Ureter (tissue), 1 donor: ENCODE results near the gene RCAN2. TPM values are rescaled to one million over a fixed set of nuclear protein-coding genes. Genes with fewer than 3 reads are reported as not detected.

ENCODE experiments used
- DNase-seq: peaks from one replicate; pipeline ENCODE4 v3.0.0-alpha.2; 2020; ENCODE audit warnings: low spot score
- total RNA-seq: library from RNA; stranded (reverse); gene quantifications from one replicate; pipeline ENCODE4 v1.2.4, GENCODE V29; 2023
- donor health status: DM: yes; HTN: yes; CAD: no.

RCAN2 gene
- total RNA-seq, 1 donor from 2014 or later = 19.8 TPM

DNA sequence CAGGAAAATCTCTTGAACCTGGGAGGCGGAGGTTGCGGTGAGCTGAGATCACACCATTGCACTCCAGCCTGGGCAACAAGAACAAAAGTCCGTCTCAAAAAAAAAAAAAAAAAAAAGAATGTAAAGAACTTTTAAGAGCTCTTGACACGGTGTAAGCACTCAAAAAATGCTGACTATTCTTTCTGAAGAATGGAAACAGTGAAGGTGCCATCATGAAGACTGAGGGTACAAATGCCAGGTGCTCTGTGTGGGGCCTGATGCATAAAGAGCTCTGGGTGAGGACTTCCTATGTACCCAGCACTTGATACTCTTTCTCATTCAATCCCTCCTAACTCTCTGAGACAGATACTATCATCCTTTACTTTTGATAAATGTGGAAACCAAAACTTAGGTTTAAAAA lies 275.5 kb downstream of the RCAN2 start:
- DNase-seq = no peak

DNA sequence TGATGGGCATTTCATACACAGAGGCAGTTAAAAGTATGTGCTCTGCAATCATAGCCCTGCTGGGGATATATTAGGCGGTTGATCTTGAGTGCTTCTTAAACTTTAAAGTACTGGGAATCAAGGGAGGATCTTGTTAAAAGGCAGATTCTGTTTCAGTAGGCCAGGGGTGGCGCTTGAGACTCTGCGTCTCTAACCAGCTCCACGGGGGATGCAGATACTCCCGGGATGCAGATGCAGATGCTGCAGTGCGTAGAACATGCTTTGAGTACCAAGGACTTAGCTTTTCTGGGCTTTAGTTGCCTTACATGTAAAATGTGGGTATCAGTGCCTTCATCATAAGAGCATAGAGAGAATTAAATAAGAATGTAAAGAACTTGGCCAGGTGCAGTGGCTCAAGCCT lies 276.0 kb downstream of the RCAN2 start:
- no peak for DNase-seq

DNA sequence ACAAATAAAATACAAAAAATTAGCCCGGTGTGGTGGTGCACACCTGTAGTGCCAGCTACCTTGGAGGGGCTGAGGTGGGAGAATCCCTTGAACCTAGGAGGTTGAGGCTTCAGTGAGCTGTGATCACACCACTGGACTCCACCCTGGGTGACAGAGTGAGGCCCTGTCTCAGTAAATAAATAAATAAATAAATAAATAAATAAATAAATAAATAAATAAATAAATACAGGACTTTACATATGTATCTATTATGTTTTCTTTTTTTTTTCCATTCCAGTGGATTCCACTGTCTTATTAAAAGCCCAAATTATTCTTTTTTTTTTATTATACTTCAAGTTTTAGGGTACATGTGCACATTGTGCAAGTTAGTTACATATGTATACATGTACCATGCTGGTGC lies 279.3 kb downstream of the RCAN2 start:
- no peak for DNase-seq

DNA sequence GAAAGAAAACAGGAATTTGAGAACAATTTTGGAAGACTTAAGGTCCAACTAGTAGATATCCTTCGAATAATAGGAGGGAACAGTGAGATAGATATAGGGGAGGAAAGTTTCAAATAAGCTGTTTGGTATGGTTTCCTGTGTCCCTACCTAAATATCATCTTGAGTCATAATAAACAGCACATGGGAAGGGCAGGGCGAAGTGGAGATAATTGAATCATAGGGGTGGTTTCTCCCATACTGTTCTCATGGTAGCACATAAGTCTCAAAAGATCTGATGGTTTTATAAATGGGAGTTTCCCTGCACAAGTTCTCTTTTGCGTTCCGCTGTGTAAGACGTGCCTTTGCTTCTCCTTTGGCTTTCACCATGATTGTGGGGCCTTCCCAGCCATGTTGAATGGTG lies 281.0 kb downstream of the RCAN2 start:
- DNase-seq = no peak

DNA sequence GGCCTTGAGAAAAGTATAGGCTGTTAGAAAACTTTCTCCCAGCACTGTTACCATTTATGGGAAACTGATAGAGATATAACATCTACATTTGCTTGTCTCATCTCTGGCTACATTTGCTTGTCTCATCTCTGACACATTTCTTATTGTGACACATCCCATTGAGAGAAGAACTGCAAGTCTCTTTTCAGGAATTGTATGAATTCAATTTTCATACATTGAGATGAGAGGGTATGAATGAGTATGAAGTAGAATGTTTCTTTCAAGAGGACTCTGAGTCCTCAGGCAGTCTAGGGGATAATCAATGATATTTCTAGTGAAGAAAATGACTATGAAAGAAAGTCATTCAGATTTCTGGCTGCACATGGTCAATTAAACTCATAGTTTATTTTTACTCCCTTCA lies 282.9 kb downstream of the RCAN2 start:
- DNase-seq = no peak

DNA sequence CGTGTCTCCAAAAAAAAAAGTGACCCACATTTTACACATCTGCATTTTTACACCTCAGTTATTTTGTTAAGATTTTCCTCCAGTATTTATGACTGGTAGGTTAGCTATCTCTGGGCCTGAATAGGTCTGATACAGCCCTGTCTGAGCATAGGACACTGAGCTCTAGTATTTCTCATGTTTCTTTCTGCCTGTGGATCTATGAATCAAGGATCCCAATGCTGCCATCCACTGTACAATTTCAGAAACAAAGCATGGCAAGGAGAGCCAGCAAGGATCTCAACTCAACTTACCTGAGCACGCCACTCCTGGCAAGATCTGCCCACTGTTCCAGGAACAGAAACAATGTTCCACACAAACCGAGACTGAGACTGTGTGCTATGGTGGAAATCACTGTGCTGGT lies 284.1 kb downstream of the RCAN2 start:
- no peak for DNase-seq

DNA sequence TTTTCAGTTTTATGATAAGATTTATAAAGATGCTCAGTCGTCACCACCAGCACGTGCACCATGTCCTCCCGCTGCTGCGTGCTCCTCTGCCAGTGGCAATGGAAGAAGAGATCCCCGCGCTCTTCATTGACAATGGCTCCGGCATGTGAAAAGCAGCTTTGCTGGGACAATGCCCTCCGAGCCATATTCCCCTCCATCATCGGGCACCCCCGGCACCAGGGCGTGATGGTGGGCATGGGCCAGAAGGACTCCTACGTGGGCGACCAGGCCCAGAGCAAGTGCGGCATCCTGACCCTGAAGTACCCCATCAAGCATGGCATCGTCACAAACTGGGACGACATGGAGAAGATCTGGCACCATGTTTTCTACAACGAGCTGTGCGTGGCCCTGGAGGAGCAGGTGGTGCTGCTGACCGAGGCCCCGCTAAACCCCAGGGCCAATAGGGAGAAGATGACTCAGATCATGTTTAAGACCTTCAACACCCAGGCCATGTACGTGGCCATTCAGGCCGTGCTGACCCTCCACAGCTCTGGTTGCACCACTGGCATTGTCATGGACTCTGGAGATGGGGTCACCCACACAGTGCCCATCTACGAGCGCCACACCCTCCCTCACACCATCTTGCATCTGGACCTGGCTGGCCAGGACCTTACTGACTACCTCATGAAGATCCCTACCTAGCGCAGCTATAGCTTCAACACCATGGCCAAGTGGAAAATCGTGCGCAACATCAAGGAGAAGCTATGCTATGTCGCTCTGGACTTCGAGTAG lies 286.2 kb downstream of the RCAN2 start:
- DNase-seq = no peak

DNA sequence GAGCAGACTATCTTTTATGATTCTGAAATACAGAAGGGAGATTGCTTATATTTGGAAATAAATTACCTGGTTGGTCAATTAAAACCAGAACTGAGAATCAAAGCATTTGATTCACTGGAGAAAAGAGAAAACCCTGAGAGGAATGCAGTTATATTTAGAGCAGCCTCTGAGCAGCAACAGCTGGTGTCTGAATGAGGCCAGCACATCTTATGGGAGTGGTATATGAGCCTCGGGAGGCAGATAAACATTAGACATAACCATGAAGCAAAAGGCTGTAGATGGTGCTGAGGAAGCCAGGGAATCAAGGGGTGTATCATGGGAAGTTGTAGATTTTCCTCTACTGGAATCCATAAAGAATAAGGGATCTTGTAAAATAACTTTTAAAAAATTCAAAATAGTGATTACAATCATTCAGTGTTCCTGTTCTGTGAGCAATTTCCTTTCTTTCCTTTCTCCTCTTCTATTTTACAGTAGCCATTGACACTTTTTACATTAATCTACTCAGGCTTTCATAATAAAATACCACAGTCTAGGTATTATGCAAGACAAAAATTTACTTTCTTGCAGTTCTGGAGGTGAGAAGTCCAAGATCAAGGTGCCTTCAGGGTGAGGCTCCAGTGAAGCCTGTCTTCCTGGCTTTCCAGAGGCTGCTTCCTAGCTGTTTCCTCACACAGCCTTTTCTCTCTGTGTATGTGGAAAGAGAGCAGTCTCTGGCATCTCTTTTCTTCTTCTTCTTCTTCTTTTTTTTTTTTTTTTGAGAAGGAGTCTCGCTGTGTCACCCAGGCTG lies 287.7 kb downstream of the RCAN2 start:
- DNase-seq = no peak

DNA sequence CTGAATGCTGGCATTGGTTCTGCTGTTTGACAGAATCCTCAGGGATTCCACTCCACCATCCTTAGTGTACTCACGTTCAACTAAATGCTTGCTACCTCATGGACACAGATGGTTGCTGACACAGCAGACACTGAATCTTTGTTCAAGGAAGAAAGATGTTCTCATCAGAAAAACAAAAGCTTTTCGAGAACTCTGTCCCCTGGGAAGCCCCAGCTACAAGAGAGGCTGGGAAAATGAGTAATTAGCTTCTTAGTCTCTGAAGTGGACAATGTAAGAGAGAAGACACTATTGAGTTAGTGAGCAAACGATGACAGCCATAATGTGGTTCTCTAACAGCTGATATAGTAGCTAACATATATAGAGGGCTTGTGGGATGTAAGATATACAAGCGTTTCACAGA lies 289.5 kb downstream of the RCAN2 start:
- no peak for DNase-seq

DNA sequence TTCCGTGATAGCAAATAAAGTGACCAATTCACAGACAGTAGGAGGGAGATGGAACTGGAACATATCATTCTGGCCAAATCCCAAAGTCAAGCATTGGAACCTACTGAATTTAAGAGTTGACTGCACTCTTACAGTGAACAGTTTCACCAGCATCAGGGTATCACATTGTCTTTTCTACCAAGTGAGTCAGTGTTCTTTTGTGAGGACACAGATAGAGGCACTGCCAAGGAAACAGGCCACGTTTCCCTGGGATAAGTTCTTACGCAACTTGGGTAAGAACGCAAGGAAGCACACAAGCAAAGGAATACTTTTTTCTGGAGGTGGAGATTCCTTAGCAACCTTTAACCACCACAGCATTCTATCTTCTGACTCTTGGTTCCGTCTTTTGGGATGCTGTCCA lies 291.9 kb downstream of the RCAN2 start:
- DNase-seq = no peak

DNA sequence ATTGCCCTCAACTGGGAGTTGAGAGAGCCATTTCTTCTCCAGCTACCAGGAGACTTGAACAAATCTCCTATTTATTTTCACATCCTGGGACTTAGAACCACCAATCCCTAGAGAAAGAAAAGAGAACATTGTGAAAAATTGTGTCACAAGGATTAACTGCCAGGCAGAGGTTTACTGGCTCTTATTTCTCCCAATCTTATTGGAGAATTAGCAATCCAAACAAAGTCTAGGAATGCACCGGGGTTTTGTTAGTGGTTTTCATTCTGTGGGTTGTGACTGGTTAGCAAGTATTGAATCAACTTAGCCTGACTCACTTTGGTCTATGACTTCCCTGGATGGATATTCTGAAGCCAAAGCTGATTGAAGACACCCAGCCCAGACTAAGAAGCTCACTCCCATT lies 299.3 kb downstream of the RCAN2 start:
- DNase-seq = no peak

DNA sequence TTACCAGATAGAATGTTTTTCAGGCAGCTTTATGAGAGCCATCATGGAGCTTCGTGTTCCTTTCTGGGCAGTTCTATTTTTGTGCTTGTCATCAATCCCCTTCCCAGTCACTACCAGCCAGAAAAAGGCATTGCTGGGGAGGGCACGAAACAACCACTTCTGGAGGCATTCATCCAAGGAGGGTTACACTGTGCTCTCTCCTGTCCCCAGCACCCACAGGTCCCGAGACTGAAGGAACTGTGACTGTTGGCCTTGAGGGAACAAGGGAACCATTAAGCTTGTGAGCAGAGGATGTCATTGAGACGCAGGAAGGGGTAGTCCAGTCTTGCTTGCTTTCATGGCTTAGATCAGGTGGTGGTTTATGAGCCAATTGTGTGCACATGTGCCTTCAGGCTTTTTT lies 300.4 kb downstream of the RCAN2 start:
- DNase-seq = no peak

DNA sequence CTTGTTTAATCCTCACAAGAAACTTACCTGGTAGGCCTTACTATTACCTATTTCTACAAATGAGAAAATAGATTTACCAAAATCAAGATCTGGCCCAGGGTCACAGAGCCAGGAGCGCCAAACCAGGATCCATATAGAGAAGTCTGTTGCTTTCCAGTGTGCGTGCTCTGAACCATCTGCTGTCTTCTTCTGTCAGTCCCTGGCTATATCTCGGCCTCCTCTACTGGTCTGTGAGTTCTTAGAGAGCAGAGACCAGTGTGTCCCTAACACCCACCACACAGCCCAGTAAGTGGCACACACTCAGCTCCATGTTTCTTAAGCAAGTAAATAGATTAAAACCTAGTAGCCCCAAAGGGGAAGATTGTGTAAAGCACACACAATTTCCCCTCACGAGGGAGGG lies 301.5 kb downstream of the RCAN2 start:
- no peak for DNase-seq

DNA sequence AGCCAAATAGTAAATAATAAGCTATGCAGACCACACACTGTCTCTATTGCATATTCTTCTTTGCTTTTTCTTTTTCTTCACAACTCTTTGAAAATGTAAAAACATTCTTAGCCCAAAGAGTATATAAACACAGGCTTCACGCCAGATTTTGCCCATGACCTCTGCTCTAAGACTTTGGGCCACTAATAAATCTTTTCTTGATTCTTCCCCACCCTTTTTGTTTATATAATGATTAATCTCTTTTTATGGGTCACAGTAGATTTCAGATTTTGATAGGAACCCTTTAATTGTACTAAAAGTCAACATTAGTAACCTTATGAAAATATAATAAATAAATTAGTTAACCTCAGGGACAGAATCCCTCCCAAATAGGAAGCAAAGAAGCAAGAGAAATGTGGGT lies 304.7 kb downstream of the RCAN2 start:
- DNase-seq = no peak

DNA sequence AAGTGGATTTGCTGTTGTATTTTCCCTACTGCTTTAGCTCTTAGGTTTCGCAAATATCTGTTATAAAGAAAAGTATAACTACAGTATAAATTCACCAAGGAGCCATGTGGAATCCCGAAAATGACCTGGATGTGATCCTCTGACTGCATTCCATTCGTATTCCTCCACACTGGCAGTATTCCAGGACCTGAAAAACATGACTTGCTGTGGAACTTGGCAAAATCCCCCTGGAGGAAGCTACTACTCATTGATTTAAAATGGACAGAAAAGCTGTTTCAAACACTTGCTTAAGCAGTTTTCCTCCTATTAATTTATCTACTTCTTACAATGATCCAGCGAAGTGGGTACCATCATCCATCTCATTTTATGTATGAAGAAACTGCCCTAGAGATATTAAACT lies 307.1 kb downstream of the RCAN2 start:
- no peak for DNase-seq

DNA sequence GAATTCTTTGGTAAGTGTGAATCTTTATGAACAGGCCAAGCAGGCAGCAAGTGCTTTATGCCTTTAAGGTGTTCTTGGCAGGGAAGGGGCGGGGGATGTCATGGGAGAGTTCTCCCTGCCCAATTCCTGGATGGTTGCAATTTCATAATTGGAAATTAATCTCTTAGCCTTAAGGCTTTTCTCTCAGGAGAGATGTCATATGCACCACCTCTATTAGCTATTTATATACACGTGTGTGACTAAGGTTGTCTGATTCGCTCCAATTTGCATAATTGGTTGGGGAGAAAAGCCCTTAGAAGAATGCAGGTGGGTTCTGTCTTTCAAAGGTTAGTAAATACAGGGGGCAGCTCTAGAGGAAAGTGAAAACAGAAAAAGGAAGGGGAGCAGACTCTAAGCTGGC lies 315.3 kb downstream of the RCAN2 start:
- no peak for DNase-seq

DNA sequence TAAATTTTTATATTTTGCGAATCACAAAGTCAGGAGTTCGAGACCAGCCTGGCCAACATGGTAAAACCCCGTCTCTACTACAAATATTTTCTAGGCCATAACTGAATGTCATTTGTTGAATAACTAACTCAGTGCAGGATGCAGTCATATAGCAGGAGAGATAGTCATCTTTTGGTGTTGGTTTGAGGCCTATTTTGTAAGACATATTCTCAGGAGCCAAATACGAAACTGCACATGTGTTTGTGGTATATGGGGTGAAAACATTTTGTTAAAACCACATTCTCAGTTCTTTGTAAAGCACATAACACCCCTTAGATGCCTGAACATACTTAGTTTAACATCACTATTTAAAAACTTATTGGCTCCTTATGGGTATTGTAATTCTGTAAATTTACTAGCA lies 315.8 kb downstream of the RCAN2 start:
- no peak for DNase-seq

DNA sequence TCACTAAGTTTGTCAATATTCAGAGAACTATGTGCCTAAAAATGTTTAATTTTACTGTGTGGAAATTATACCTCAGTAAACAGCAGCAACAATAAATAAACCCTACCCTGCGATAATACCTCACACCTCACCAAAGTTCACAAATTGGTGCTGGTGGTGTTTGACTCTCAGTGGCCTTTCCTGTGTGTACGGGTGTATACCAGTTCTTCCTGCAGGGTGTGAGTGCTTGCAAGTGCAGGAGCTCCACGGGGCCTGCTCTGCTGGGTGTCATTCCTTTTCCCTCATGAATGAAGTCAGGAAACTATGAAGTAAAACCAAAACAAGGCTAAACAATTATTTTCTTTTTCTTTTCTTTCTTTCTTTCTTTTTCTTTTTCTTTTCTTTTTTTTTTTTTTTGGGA lies 316.3 kb downstream of the RCAN2 start:
- no peak for DNase-seq

DNA sequence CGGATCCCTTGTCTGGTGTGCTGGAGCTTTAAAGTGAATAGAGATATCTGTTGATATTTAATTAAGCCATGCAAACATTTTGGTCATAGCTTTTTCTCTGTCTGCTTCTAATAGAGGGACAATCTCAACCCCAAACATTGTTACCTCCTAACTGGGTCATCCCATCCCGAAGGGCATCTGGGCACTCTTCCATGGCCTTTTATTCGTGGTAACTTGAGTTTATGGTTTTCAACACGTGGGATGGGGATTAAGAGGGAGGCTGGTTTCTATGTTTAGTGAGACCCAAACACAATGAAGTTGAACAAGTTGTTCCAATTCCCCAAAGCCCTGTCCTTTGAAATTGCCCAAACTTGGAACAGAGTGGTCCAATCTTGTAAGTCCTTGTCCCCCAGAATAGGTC lies 319.1 kb downstream of the RCAN2 start:
- no peak for DNase-seq
